Progenitor cell of endocrine pancreas (in vitro differentiated cells): ENCODE measurements around the gene ATXN7. TPM values are rescaled to one million over a fixed set of nuclear protein-coding genes. Genes with fewer than 3 reads are reported as not detected.

Experiments
- DNase-seq: peaks from one replicate; pipeline ENCODE4 v3.0.0; 2021; ENCODE audit warnings: low spot score; ENCODE audit not compliant: unreplicated experiment
- H3K27ac Mint-ChIP-seq: 2 replicates; pipeline ENCODE4 v1.8.0; 2021; ENCODE audit warnings: mild to moderate bottlenecking, moderate library complexity, mixed read lengths
- H3K27me3 Mint-ChIP-seq: 2 replicates; pipeline ENCODE4 v1.8.0; 2021; ENCODE audit warnings: mixed read lengths
- H3K36me3 Mint-ChIP-seq: 2 replicates; pipeline ENCODE4 v1.8.0; 2022; ENCODE audit warnings: mixed read lengths; ENCODE audit not compliant: insufficient read depth
- H3K4me1 Mint-ChIP-seq: 2 replicates; pipeline ENCODE4 v1.8.0; 2021; ENCODE audit warnings: low read depth, mixed read lengths
- H3K4me3 Mint-ChIP-seq: 2 replicates; pipeline ENCODE4 v1.8.0; 2021; ENCODE audit warnings: low read depth, mild to moderate bottlenecking, moderate library complexity, mixed read lengths
- H3K9me3 Mint-ChIP-seq: 2 replicates; pipeline ENCODE4 v1.8.0; 2021; ENCODE audit warnings: low read depth, mixed read lengths
- CTCF ChIP-seq: fragments of 200-600 bp; sonication (generic); IDR thresholded peaks from one replicate; pipeline ENCODE4 v1.5.0; 2021; ENCODE audit warnings: antibody characterized with exemption, mild to moderate bottlenecking; ENCODE audit not compliant: unreplicated experiment
- total RNA-seq: library from RNA; stranded (reverse); gene quantifications from 2 replicates; pipeline ENCODE4 v1.2.1, GENCODE V29; 2021

Gene ATXN7
- total RNA-seq, 1 donor from 2014 or later: 36.7 TPM

- H3K27me3 Mint-ChIP-seq: no peaks in the 10 kb centered on the region
- H3K4me1 Mint-ChIP-seq: peaks cover 13% of the 10 kb centered on the region
- no peak overlapping the region for H3K27ac Mint-ChIP-seq
- no peak for DNase-seq
- peaks cover 8% of the 10 kb centered on the region for H3K36me3 Mint-ChIP-seq
- no peak overlapping the region for H3K4me3 Mint-ChIP-seq
- H3K9me3 Mint-ChIP-seq: peaks cover 8% of the 10 kb centered on the region
- no peak for TF ChIP-seq CTCF
Measured at GRCh38 chr3:63845215-63845614, 18.5 kb upstream of the ATXN7 start.

GRCh38 chr3:63847718-63848450 is 15.8 kb upstream of the ATXN7 start:
- Mint-ChIP-seq H3K4me3 (no peak overlapping the region), H3K27ac (peak overlapping the region; percentile 65)

DNA sequence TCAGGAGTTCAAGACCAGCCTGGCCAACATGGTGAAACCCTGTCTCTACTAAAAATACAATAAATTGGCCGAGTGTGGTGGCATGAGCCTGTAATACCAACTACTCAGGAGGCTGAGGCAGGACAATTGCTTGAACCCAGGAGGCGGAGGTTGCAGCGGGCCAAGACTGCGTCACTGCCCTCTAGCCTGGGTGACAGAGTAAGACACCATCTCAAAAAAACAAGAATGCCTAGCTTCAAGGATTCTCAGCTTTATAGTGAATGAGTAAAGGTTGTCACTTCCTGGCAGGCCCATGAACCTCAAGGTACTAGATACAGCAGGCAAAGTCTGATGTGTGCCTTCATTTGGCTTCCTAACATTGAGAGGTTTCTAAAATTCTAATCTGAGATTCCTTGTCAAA is 14.5 kb upstream of the ATXN7 start:
- Mint-ChIP-seq H3K4me3 (no peak overlapping the region), H3K36me3 (peaks cover 7% of the 10 kb centered on the region), H3K9me3 (no peaks in the 10 kb centered on the region), H3K4me1 (peaks cover 13% of the 10 kb centered on the region), H3K27ac (no peak overlapping the region), H3K27me3 (no peaks in the 10 kb centered on the region)
- TF ChIP-seq CTCF: no peak
- no peak for DNase-seq

More at GRCh38 chr3:63847718-63848450, 15.8 kb upstream of the ATXN7 start:
- H3K27me3 Mint-ChIP-seq: no peaks in the 10 kb centered on the region
- DNase-seq: no peak
- H3K9me3 Mint-ChIP-seq: no peaks in the 10 kb centered on the region
- no peak for TF ChIP-seq CTCF
- H3K36me3 Mint-ChIP-seq: peaks cover 11% of the 10 kb centered on the region
- H3K4me1 Mint-ChIP-seq: peaks cover 13% of the 10 kb centered on the region

DNA sequence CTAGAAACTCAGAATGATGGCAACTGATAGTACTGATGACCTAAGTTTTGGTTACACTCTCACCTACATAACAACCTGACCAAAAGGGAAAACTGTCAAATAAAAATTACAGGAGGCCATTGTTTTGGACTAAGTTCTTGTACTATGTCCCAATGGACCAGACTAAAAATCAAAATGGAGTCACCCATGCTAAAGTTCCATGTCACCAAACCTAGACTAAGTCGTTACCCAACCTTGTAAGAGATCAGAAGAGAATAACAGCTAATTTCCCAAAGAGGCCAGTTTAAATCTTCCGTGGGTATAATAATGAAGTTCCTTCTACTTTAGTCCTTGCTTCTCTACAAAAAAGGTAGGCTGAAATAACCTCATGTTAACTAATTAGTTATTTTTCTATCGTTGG is 12.4 kb upstream of the ATXN7 start:
- H3K4me1 Mint-ChIP-seq: peaks cover 13% of the 10 kb centered on the region

DNA sequence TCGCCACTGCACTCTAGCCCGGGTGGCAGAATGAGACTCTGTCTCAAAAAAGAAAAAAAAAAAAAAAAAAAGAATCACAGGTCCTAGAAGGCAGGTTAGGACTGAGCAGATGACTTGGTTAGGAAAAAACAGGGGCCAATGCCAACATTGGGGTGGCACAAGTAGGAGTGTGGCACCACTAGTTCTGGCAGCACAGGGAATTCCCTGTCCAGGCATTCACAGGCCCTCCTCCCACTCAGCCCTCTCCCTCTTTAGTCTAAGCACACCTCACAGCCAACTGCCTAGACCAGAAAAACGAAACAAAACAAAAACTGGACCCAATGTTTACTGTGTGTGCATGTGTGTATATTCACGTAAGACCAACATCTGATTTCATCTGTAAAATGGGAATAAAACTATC is 10.6 kb upstream of the ATXN7 start:
- H3K9me3 Mint-ChIP-seq: no peaks in the 10 kb centered on the region
- no peak for DNase-seq
- no peak for TF ChIP-seq CTCF
- H3K27ac Mint-ChIP-seq: no peak overlapping the region
- peaks cover 9% of the 10 kb centered on the region for H3K36me3 Mint-ChIP-seq
- no peak overlapping the region for H3K4me3 Mint-ChIP-seq
- H3K4me1 Mint-ChIP-seq: peaks cover 7% of the 10 kb centered on the region
- H3K27me3 Mint-ChIP-seq: no peaks in the 10 kb centered on the region

More for the DNA sequence above, 12.4 kb upstream of the ATXN7 start:
- TF ChIP-seq CTCF: no peak
- no peak overlapping the region for H3K27ac Mint-ChIP-seq
- DNase-seq: no peak
- H3K4me3 Mint-ChIP-seq: no peak overlapping the region
- H3K36me3 Mint-ChIP-seq: peaks cover 7% of the 10 kb centered on the region
- H3K9me3 Mint-ChIP-seq: no peaks in the 10 kb centered on the region
- no peaks in the 10 kb centered on the region for H3K27me3 Mint-ChIP-seq
